ENCODE data around the gene NEK6.

The NEK6 gene

DNA sequence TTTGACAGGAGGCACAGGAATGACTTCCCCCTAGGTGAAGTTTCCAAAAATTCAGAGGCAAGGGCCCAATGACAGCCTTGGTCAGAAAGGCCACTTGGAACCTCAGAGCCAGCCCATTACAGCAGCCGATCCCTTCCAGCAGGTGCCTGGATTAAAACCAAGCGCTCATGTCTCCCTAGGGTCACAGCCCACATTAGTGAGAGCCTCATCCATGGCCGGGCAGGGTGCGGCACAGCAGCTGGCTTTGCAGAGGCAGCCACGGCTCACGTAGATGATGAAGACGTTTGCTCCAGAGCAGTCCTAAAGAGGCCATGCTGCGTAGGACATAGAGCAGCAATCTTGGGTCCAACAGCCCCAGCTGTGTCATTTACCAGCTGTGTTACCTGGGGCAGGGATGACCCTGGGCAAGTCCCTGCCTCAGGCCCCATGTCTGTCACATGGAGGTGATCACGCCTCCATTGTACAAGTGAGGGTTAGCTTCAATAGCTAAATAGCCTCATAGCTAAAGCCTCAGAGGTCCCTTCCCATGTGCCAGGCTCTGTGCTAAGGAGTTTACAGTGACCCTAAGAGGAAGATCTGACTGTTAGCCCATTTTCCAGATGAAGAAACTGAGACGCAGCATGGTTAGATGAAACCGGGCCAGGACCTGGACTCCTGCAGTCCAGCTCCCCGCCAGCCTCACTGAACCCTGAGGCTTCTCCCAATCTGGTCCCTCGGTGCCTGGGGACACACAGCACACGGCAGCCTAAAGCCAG is 39.2 kb downstream of the NEK6 start:
- no peak for DNase-seq (ENCODE audit: low spot score)

DNA sequence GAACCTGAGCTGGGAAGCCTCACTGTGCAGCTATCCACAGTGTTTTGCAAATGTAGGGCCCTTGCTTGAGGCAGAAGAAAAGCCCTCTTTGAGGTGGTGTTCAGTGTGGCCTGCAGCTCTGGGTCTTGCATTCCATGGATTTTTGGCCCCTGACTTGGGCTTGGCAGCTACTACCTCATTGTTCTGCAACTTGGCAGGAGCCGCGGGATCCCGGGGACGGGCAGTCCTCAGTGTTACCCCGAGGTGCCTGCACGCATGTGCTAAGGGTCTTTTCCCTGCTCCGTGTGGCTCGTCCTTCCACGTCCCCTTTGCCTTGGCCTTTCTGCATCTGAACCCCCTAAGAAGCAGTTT is 39.8 kb downstream of the NEK6 start:
- peak; percentile 62 for DNase-seq (ENCODE audit: low spot score)

DNA sequence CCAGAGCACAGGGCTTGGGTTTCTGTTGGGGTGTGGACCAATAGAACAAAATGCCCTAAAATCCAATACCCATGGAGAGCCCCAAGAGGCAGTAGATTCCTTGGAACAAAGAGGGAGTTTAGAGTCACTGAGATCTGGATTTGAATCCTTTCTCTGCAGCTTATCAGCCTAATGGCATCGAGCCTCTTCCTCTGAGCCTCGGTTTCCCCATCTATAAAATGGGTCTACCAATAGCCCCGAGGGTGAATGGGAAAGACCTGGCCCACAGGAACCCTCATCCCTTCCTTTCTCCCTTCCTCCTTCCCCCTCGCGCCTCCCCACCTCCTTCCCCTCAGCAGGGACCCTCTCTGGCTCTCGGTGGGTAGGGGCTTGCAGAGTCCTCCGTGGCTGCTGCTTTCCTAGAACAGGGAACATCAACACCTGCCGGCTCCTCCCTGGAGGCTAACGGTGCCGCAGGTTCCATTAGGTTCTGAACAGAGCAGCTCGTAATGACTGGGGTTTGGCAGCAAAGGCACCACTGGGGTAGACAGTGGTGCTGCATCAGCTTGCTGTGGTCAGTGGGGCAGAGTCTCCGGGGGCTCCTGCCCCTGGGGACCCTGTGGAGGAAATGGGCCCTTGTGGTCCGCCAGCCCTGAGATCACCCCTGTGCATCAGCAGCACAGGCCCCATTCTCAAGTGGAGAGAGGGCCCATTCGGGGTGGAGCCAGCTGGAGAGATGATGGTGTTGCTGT is 40.3 kb downstream of the NEK6 start:
- no peak for DNase-seq (ENCODE audit: low spot score)

DNA sequence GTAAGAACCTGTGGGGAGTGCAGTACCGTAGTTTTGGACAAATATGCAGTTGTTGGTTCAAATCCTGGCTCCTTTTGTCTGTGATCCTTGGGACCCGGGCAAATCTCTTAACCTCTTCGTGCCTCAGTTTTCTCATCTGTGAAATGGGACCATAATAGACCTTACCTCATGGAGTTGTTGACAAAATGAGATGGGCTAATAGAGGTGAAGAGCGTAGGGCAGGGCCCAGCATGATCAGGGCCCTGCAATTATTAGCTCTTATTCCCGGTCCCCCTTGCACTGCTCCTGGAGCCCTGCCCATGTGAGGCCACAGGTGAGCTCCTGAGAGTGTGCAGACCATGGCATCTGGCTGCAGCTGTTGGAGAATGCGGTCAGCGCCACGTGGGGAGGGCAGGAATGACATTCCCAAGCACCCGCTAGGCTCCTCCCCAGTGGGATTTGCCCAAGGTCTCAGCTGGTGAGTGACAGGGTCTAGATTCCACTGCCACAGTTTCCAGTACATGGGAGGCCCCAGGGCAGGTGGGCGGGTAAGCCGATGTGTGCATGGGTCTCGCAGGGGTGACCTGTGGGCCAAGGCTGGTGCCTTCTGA is 41.0 kb downstream of the NEK6 start:
- DNase-seq (ENCODE audit: low spot score), result no peak

DNA sequence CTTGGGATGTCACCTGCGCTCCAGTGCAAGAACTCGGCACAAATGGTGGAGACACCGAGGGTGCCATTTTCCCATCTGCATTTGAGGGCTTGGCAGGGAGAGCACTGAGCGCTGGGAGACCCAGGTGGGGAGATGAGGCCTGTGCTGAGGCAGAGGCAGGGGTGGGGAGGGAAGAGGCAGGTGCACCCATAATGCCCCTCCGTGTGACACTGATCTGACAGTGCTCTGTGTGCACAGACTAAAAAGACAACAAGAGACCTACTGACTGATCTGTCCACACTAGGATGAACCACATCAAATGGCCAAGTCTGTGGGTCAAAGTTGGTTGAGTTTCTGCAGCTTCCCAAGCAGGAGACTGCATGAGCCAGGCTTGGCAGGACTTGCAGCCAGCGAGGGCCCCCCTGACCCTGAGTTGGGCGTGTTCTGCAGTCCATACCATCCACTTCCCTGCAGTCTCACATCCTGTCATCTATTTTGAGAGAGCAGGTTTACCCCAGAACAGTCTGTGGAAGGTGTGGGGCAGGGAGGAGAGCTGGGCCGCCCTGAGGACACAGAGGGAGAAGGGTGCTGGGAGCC is 41.9 kb downstream of the NEK6 start:
- no peak for DNase-seq (ENCODE audit: low spot score)

DNA sequence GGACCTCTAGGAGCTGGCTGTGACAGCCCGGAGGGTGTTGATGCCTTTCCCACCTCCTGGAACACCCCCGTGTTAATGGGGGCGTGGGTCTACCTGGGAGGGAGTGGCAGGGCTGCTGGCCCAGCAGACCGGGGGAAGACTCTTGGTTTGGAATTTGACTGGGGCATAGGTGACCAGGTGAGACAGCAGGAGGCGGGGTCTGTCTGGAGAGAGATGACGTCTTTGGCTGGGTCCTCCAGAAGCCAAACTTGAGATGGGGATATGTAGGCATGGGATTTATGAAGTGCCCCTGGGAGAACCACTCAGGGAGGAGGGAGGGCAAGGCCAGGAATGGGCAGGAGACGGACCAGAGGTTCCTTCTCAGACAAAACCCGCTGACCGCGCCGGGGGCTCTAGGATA is 42.6 kb downstream of the NEK6 start:
- no peak for DNase-seq (ENCODE audit: low spot score)

DNA sequence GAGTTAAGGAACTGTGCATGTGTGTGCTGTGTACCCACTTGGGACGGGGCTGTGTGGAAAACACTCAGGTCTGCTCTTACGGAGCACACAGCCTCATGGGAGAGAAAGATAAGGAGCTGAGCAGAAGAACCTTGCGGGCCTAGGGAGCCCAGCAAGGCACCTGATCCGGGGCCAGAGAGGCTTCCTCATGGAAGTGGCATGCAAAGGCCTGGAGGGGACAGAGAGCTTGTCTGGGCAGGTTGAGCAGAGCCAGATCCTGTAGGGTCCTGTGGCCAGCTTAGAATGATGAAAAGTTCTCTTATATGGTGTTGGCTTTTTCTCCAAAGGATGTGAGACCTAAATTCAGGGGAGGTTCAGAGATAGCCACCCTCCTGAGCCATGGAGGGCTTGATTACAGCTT is 45.2 kb downstream of the NEK6 start:
- DNase-seq (ENCODE audit: low spot score), result no peak

DNA sequence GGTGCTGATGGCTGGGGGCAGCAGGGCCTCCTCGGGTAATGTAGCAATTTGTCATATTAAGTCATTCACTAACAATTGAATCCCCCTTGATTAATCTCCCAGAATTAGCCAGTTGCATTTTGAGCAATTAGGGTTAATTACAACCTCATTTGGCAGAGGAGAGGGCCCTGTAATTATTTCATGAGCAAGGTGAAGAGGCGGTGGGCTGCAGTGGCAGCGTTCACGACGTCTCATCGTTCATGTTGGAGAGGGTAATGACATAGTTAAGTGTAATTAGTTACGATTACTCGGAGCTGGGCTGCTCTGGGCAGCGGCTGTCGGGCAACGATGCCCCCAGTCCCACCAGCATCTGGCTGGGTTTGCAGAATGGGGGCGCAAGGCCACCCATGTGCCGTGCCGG is 46.0 kb downstream of the NEK6 start:
- no peak for DNase-seq (ENCODE audit: low spot score)

DNA sequence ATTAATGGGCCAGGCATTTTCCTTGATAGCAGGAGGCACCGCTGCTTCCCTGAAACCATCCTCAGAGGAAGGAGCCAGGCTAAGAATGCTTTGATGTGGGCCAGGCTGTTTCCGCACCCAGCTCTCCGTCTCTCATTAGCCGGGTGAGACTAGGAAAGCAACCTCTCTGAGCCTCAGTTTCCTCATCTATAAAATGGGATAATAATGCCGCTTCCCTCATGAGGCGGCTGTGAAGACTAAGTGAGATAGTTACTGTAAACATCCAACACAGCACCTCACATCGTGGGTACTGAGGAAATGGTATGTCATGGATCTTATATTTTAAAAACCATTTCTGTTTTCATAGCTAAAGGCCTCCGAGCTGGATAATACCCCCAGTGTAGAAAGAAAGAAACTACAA is 46.5 kb downstream of the NEK6 start:
- DNase-seq (ENCODE audit: low spot score), result no peak

DNA sequence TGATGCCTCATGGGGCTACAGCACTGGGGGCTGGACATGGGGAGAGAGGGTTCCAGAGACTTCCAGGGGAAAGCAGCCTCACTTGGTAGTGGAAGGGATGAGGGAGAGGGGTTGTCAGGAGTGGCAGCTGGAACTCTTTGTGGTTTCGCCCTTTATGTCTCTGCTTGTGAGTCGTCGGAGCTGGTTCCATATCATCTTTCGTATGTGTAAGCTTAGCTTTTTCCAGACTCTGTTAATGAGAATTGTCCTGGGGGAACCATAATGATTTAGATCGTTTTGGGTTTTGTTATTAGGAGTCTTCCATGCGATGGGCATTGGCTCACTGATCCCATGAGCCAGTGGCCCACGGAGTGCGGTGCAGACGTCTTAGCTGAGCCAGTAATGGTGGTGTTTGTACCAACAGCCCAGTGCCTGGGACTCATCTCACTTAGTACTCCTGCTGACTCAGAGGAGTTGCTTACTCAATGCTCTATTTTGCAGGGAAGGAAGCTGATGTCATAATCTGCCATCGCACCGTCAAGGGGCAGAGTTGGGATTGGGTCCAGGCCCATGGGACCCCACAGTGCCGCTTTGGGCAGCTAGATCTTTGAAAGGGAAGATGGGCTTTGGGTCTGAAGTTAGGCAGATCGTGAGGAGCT is 48.5 kb downstream of the NEK6 start:
- no peak for DNase-seq (ENCODE audit: low spot score)

DNA sequence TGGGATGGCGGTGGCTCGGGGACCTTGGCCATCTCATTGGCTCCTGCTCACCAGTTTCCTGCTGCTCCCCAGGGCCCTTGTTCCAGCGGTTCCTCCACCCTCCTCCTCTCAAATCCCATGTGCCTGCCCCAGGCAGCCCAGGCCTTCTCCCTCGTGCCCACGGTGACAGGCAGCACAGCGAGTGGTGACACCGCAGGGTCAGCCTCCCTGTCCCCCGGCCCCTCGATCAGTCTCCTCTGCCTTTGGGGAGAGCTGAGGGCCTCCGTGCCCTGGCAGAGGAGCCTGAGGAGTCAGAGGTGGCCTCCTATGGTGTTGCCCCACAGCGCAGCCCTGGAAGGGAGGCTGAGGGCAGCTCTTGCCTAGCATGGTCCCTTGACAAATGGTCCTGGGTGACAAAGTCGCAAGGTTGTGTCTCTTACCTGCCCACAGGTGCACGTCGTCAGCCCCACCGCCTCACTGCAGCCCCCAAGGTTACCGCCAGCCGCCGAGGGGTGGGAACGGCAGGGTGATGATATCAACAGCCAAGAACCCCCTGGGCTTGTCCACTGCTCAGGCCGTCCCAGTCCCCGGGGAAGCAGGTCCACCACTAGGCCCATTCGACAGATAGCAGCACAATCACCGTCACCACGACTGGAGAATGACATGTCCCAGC is 49.8 kb downstream of the NEK6 start:
- no peak for DNase-seq (ENCODE audit: low spot score)

DNA sequence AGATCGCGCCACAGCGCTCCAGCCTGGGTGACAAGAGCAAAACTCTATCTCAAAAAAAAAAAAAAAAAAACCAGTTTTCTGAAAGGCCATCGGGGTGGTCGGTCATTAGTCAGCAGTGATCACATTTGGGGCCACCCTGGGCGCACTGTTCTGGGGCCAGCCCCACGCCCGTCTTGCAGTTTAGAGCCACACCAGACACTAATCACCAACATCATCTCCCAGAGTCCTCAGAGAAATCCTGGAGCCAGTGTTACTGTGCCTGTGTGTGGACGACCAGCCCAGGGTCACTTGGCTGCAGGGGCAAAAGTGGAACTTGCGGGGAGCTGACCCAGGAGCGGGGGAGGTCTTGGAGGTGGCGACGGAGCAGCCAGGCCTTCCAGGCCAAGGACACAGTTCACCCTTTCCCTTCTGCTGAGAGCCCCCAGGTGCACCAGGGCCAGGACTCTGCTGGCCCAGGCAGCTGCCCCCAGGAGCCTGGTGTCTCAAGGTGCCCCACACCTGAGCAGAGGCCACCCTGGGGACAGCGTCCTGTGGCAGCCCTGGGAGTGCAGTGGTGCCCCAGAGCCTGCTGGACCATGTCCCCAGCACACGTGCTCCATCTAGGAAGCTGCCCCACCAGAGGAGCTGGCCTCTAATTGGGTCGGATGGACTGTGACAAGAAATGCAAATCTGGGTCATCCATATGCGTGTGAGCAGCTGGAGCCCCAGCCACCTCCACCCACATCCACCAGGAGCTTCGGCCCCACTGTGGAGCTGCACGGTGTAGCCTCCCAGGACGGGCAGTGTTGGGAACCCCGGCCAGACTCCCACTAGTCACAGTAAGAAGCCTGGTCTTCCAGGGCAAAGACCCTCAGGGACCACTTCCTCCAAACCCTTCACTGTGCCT is 51.1 kb downstream of the NEK6 start:
- DNase-seq (ENCODE audit: low spot score), result no peak

DNA sequence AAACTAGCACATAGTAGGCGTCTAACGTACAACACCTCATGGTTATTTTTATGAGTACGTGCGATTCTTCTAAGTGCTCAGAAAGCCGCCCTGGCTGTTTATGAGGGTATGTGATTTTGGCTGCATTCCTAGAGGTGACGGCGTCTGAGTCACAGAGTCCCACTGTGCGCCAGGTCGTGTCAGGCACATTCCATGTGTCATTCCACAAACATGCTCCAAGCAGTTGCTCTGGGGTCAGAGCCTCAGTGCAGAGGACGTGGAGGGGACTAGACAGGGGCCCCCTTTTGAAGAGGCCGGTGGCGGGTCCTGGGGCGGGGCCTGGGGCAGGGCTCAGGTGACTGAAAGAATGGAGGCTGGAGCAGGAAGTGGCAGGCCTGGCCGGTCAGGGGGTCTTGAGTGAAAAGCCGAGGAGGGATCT is 51.9 kb downstream of the NEK6 start:
- no peak for DNase-seq (ENCODE audit: low spot score)

DNA sequence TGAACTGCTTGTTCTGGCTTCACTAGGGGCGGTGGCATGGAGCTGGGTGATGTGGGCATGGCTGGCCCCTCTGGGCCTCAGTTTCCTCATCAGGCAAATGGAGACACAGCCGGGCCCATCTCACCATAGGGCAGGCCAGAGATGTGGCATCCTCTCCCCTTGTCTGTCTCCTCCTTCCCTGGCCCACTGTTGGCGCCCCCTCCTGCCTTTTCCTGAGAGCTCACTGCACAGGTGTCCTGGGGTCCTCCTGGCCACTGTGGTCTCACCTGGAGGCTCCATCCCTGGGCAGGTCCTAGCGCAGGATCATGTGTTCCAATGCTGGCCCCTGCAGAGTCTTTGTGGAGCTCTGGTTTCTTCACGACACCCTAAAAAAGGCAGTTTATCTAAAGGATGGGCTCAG is 53.5 kb downstream of the NEK6 start:
- no peak for DNase-seq (ENCODE audit: low spot score)

DNA sequence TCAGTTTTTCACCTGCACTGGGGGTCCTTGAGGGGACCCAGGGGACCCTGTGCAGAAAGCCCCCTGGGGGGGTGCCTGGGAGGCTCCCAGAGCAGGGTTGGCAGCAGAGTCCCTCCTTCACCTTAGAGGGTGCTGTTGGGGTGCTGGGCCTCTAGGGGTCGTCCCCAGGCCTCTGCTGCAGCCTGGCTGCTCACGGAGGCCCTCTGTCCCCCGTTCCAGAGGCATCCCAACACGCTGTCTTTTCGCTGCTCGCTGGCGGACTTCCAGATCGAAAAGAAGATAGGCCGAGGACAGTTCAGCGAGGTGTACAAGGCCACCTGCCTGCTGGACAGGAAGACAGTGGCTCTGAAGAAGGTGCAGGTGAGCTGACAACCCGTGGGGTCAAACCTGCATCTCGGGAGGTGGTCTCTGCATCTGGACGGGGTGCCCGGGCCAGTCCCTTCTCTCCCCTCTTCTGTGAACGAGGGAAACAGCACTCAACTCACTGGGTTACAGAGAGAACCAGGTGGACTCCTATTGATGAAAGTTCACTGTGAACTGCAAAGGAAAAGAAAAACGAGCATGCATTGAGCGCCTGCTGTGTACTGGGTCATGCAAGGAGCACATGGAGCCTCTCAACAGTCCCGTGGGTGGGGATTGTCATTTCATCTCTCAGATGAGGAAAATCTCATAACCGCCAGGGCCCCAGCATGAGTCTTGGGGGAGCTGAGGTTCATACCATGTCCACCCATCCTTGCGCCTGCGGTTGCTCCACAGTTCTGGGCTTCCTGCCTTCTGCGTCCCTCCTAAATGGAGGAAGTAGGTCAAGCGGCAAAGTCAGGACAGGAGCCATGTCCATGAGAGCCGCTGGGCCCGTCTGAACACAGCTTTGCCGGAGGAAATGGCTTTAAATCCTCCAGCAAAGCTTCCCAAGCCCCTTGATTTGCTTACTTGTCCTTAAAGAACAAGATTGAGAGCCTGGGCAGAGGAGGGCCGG is 54.8 kb downstream of the NEK6 start:
- peak; percentile 43 for DNase-seq (ENCODE audit: low spot score)

DNA sequence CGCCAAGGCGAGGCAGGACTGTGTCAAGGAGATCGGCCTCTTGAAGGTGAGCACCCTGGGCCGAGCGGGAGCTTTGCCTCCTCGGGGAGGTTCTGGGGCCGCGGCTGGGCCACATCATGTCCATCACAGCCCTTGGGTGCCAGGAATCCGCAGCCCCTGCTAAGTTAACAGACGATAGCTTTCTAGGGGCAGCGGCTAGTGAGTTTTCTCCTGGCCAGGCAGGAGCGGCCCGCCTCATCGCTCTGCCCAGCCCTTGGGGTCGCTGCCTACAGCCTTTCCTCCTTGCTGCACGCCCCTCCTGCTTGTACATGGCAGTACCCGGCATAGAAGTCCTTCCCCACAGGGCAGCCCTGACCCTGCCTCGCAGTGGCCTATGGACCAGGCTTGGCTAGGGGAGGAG is 56.2 kb downstream of the NEK6 start:
- DNase-seq (ENCODE audit: low spot score), result no peak

DNA sequence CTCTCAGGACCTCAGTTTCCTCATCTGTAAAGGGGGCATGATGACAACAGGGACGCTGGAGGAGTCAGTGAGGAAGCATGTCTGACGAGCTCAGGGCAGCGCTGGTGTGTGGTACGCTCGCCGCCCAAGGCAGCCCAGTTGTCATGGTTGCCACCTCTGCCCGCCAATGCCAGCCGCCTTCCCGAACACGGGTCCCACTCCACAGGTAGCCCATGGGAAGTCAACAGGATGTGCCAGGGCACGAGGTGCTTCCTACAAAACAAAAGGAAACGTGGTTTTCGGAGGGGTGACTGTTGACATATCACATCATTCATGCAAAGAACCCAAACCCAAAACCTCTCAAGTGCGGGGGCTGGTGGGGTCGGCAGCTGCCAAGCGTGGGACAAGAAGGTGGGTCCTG is 58.1 kb downstream of the NEK6 start:
- DNase-seq (ENCODE audit: low spot score), result no peak

DNA sequence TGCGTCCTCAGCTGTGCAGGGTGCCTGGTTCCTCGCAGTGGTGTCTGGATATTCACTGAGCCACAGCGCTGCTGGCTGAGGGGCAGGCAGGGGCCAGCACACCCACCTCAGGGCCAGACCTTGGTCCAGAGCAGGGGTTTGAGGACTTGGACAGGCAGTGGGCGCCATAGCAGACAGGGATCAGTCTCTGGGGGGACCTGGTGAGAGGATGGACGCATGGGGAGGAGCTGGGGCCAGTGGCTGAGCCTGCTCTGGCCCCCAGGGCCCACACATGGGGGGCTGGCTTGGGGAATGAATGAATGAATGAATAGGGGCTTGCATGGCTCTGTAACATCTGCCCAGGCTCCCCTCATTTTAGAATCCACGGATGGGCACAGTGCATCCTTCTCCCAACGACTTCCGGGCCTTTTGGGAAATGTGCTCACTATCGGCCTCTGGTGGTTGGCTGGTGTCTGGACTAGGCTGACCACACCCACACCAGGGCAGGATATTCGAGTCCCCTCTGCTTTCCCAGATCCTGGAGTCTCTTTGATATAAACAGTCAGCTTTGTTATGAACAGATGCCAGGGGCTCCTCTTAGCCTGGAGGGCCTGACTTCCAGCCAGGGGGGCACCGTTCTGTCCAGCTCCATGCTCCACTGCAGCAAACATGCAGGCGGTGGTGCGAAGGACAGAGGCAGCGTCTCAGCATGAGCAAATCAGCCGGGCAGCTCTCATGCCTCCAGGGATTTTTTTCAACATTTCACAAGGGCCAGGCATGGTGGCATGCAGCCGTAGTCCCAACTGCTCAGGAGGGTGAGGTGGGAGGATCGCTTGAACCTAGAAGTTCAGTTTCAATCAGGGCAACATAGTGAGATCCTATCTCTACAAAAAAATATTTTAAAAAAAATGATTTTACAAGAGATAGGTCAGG is 62.6 kb downstream of the NEK6 start:
- no peak for DNase-seq (ENCODE audit: low spot score)

DNA sequence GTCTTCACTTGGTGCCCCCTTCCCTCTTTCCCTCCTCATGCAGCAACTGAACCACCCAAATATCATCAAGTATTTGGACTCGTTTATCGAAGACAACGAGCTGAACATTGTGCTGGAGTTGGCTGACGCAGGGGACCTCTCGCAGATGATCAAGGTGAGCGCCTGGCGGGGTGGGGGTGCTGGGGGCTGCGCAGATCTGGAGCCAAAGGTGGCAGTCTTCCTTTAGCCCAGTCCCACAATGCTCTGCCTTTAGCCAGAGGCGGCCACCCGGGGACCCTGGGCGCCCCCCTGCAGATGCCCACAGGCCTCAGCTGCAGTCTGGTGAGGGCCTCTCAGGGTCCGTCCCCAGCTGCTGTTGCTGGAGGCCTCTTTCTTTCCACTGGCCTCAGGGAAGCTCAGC is 63.7 kb downstream of the NEK6 start:
- no peak for DNase-seq (ENCODE audit: low spot score)

All from putamen (tissue), 1 donor.